ENCODE data around the gene KCNQ1. TPM values are rescaled to one million over a fixed set of nuclear protein-coding genes. Genes with fewer than 3 reads are reported as not detected.
A peak's percentile ranks its signal among the peaks of the same experiment; 100 is the strongest.

KCNQ1 gene
- total RNA-seq, 1 donor from 2014 or later, result 52.9 TPM

GRCh38 chr11:2684581-2684980, 239.8 kb downstream of the KCNQ1 start:
- peaks cover 13% of the 10 kb centered on the region for H3K4me1 ChIP-seq
- H3K36me3 ChIP-seq, result no peaks in the 10 kb centered on the region
- ATAC-seq, result no peak
- no peak for TF ChIP-seq CTCF (IDR thresholded peaks at IDR 0.05)
- H3K9me3 ChIP-seq, result no peaks in the 10 kb centered on the region
- H3K4me3 ChIP-seq, result no peak overlapping the region
- H3K27ac ChIP-seq, result no peak overlapping the region
- peak; percentile 12 for DNase-seq
- no peaks in the 10 kb centered on the region for H3K27me3 ChIP-seq
- intact Hi-C loops (cut with DNase I), result no loop called here

- no peak overlapping the region for H3K4me3 ChIP-seq
- ATAC-seq (no peak), DNase-seq (peak; percentile 22)
- no peak overlapping the region for H3K27ac ChIP-seq
- no peak for TF ChIP-seq CTCF (IDR thresholded peaks at IDR 0.05)
- intact Hi-C loops (cut with DNase I), result no loop called here
- H3K4me1 ChIP-seq, result peaks cover 13% of the 10 kb centered on the region
- no peaks in the 10 kb centered on the region for H3K36me3 ChIP-seq
- no peaks in the 10 kb centered on the region for H3K27me3 ChIP-seq
- H3K9me3 ChIP-seq, result no peaks in the 10 kb centered on the region
These were observed 240.2 kb downstream of the KCNQ1 start for GRCh38 chr11:2685051-2685450.

GRCh38 chr11:2685566-2686359, 241.0 kb downstream of the KCNQ1 start:
- Histone ChIP-seq H3K4me1 (peaks cover 13% of the 10 kb centered on the region), H3K27me3 (no peaks in the 10 kb centered on the region), H3K4me3 (no peak overlapping the region), H3K36me3 (no peaks in the 10 kb centered on the region), H3K9me3 (no peaks in the 10 kb centered on the region), H3K27ac (no peak overlapping the region)
- ATAC-seq (no peak), DNase-seq (peak; percentile 42)
- no peak for TF ChIP-seq CTCF (IDR thresholded peaks at IDR 0.05)
- intact Hi-C loops (cut with DNase I), result no loop called here

- Histone ChIP-seq H3K27ac (no peak overlapping the region), H3K4me1 (peaks cover 13% of the 10 kb centered on the region), H3K9me3 (no peaks in the 10 kb centered on the region), H3K4me3 (no peak overlapping the region), H3K36me3 (no peaks in the 10 kb centered on the region), H3K27me3 (no peaks in the 10 kb centered on the region)
- DNase-seq, result peak; percentile 27
- TF ChIP-seq CTCF (IDR thresholded peaks at IDR 0.05), result no peak
- ATAC-seq, result no peak
- intact Hi-C loops (cut with DNase I), result no loop called here
These were observed 241.8 kb downstream of the KCNQ1 start for GRCh38 chr11:2686360-2687222.

GRCh38 chr11:2687223-2687530, 242.4 kb downstream of the KCNQ1 start:
- peak; percentile 35 for DNase-seq
- no peaks in the 10 kb centered on the region for H3K9me3 ChIP-seq
- peaks cover 19% of the 10 kb centered on the region for H3K4me1 ChIP-seq
- H3K4me3 ChIP-seq, result no peak overlapping the region
- no peaks in the 10 kb centered on the region for H3K36me3 ChIP-seq
- TF ChIP-seq CTCF (IDR thresholded peaks at IDR 0.05), result no peak
- no peaks in the 10 kb centered on the region for H3K27me3 ChIP-seq
- intact Hi-C loops (cut with DNase I), result no loop called here
- ATAC-seq, result no peak
- H3K27ac ChIP-seq, result no peak overlapping the region

Measured in upper lobe of right lung (tissue), 1 donor.